GM12878 (cell line): Measurements from ENCODE around the gene ZNF507. TPM values are rescaled to one million over a fixed set of nuclear protein-coding genes. Genes with fewer than 3 reads are reported as not detected.
A peak's percentile ranks its signal among the peaks of the same experiment; 100 is the strongest.

ENCODE experiments used
- BACH1 ChIP-seq: fragments of 450-650 bp; IDR thresholded peaks from 2 replicates; pipeline ENCODE4 v1.6.1; 2017; ENCODE audit warnings: mild to moderate bottlenecking, borderline replicate concordance
- BRCA1 ChIP-seq: IDR thresholded peaks from 2 replicates; pipeline ENCODE4 v1.6.1; 2011; ENCODE audit warnings: low read depth, low read length, improper control_type of control experiment
- EZH2 ChIP-seq: IDR thresholded peaks from 2 replicates; pipeline ENCODE4 v1.6.1; 2012; ENCODE audit warnings: low read depth, mild to moderate bottlenecking, control low read depth, inconsistent platforms, low read length, borderline replicate concordance; ENCODE audit not compliant: control insufficient read depth
- GATAD2B ChIP-seq: fragments of 450-650 bp; conservative IDR thresholded peaks from 2 replicates; pipeline ENCODE4 v1.6.1; 2017; ENCODE audit warnings: low read depth, mild to moderate bottlenecking, moderate library complexity
- HDGF ChIP-seq: fragments of 450-650 bp; IDR thresholded peaks from 2 replicates; pipeline ENCODE4 v1.6.1; 2016; ENCODE audit warnings: antibody characterized with exemption
- JUNB ChIP-seq: IDR thresholded peaks from 2 replicates; pipeline ENCODE4 v1.6.1; 2016; ENCODE audit warnings: antibody characterized with exemption, mild to moderate bottlenecking
- KLF5 ChIP-seq: fragments of 450-650 bp; IDR thresholded peaks from 2 replicates; pipeline ENCODE4 v1.6.1; 2014; ENCODE audit warnings: mild to moderate bottlenecking; ENCODE audit not compliant: partially characterized antibody
- PML ChIP-seq: IDR thresholded peaks from 2 replicates; pipeline ENCODE4 v1.6.1; 2012; ENCODE audit warnings: low read length, inconsistent platforms
- RAD51 ChIP-seq: fragments of 450-650 bp; IDR thresholded peaks from 2 replicates; pipeline ENCODE4 v1.6.1; 2016; ENCODE audit warnings: moderate library complexity, mild to moderate bottlenecking, inconsistent platforms
- RBBP5 ChIP-seq: fragments of 200-600 bp; sonication (generic); conservative IDR thresholded peaks from 2 replicates; pipeline ENCODE4 v1.6.1; 2016
- SIN3A ChIP-seq: IDR thresholded peaks from 2 replicates; pipeline ENCODE4 v1.6.1; 2012; ENCODE audit warnings: low read depth, low read length, improper control_type of control experiment
- SMAD5 ChIP-seq: IDR thresholded peaks from 2 replicates; pipeline ENCODE4 v1.6.1; 2016; ENCODE audit warnings: antibody characterized with exemption, low read depth
- SP1 ChIP-seq: IDR thresholded peaks from one replicate; pipeline ENCODE4 v1.6.1; 2011; ENCODE audit warnings: low read depth, low read length
- STAT1 ChIP-seq: fragments of 450-650 bp; conservative IDR thresholded peaks from 2 replicates; pipeline ENCODE4 v1.6.1; 2014; ENCODE audit warnings: antibody characterized with exemption, mild to moderate bottlenecking
- TAF1 ChIP-seq: IDR thresholded peaks from 2 replicates; pipeline ENCODE4 v1.6.1; 2011; ENCODE audit warnings: mild to moderate bottlenecking, low read depth, low read length, borderline replicate concordance
- TCF12 ChIP-seq: IDR thresholded peaks from 2 replicates; pipeline ENCODE4 v1.6.1; 2011; ENCODE audit warnings: low read depth, mild to moderate bottlenecking, low read length
- polyA plus RNA-seq, 11 experiments: library from polyadenylated mRNA; depleted of rRNA in 4 of 11; unstranded in 6 of 11; stranded (reverse) in 5 of 11; fragments of >200 nt; fragmentation: Nextera tagmentation in 4 of 11; fragmentation: Illumina TruSeq in 1 of 11; extraction: Ambion mirVana in 4 of 11; extraction: Trizol in 1 of 11; gene quantifications; 1 replicate in 1 of 11; 2 replicates in 10 of 11; pipeline versions ENCODE4 v1.2.1 to v1.2.3, GENCODE V29; 2011 to 2016; ENCODE audit warnings: inconsistent platforms in 2 of 11, missing spikeins in 2 of 11, low read depth in 1 of 11
- total RNA-seq, 4 experiments: library from RNA; depleted of rRNA in 3 of 4; stranded (reverse); fragments of >200 nt in 3 of 4; fragmentation: Illumina TruSeq in 1 of 4; extraction: Trizol in 1 of 4; gene quantifications; 2 replicates each; pipeline versions ENCODE4 v1.2.1 to v1.2.3, GENCODE V29; 2013 to 2021
- TF ChIP-seq, protein P1 (sequence below): fragments of 450-650 bp; IDR thresholded peaks from 2 replicates; pipeline ENCODE4 v1.6.1; 2018; ENCODE audit warnings: borderline replicate concordance, mild to moderate bottlenecking; ENCODE audit not compliant: partially characterized antibody
- TF ChIP-seq, protein P2 (sequence below): fragments of 450-650 bp; IDR thresholded peaks from 2 replicates; pipeline ENCODE4 v1.6.1; 2017; ENCODE audit warnings: mild to moderate bottlenecking, moderate library complexity
- TF ChIP-seq, protein P3 (sequence below): IDR thresholded peaks from 2 replicates; pipeline ENCODE4 v1.6.1; 2011; ENCODE audit warnings: borderline replicate concordance, low read depth, mild to moderate bottlenecking, moderate library complexity, mixed read lengths, low read length; ENCODE audit not compliant: insufficient read depth; ENCODE audit errors: extremely low read length
- TF ChIP-seq, protein P4 (sequence below): fragments of 450-650 bp; formaldehyde crosslinking; IDR thresholded peaks from 2 replicates; pipeline ENCODE4 v1.4.0; 2020; ENCODE audit warnings: mild to moderate bottlenecking, moderate library complexity

The ZNF507 gene
- total and polyA plus RNA-seq, 10 of the 15 experiments (the other 5 are each of a cell fraction or from before 2014, with no cell fraction given): 2.3 to 18.4 (median 10.1) TPM

DNA sequence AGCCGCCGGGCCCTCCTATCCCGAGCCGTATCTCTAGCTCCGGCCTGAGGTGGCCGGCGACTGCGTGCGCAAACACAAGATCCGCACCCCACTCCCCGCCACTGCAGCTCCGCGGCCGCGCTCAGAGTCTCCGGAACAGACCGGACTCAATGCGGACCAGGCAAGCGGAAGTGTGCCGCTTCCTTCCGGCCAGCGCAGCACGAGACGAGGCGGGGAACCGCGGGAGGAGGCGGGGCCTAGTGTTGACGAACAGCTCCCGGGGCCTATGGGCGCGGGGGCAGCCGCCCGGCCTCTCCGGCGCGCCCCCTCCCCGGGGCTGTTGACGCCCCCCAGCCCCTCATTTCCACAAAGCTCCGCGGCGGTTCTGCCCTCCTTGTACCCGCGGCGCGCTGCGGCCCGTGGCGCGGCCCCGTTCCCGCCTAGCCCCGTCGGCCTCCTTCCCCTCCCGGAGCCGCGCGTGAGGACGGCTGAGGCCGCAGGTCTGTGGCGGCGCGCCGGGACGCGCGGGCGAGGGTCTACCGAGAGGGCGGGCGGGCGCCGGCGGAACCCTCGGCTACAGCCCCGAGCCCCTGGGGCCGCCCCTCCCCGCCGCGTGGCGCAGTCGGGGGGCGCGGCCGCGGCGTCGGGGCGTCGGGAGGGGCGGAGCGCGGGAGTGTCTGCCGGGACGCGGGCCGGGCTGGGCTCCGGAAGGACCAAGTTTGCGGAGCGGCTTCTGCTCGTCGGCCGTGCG, 60.2 kb downstream of the ZNF507 start, which contains the start of gene DPY19L3 (continued):
- TF ChIP-seq, protein P1, sequence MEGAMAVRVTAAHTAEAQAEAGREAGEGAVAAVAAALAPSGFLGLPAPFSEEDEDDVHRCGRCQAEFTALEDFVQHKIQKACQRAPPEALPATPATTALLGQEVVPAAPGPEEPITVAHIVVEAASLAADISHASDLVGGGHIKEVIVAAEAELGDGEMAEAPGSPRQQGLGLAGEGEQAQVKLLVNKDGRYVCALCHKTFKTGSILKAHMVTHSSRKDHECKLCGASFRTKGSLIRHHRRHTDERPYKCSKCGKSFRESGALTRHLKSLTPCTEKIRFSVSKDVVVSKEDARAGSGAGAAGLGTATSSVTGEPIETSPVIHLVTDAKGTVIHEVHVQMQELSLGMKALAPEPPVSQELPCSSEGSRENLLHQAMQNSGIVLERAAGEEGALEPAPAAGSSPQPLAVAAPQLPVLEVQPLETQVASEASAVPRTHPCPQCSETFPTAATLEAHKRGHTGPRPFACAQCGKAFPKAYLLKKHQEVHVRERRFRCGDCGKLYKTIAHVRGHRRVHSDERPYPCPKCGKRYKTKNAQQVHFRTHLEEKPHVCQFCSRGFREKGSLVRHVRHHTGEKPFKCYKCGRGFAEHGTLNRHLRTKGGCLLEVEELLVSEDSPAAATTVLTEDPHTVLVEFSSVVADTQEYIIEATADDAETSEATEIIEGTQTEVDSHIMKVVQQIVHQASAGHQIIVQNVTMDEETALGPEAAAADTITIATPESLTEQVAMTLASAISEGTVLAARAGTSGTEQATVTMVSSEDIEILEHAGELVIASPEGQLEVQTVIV: no peak
- TF ChIP-seq BACH1: peak; percentile 48; the same call in 1 of the 2 replicates
- TF ChIP-seq SIN3A: no peak
- peak; percentile 95 for TF ChIP-seq SMAD5
- no peak for TF ChIP-seq RAD51
- no peak for TF ChIP-seq KLF5
- no peak for TF ChIP-seq JUNB
- TF ChIP-seq, protein P2, sequence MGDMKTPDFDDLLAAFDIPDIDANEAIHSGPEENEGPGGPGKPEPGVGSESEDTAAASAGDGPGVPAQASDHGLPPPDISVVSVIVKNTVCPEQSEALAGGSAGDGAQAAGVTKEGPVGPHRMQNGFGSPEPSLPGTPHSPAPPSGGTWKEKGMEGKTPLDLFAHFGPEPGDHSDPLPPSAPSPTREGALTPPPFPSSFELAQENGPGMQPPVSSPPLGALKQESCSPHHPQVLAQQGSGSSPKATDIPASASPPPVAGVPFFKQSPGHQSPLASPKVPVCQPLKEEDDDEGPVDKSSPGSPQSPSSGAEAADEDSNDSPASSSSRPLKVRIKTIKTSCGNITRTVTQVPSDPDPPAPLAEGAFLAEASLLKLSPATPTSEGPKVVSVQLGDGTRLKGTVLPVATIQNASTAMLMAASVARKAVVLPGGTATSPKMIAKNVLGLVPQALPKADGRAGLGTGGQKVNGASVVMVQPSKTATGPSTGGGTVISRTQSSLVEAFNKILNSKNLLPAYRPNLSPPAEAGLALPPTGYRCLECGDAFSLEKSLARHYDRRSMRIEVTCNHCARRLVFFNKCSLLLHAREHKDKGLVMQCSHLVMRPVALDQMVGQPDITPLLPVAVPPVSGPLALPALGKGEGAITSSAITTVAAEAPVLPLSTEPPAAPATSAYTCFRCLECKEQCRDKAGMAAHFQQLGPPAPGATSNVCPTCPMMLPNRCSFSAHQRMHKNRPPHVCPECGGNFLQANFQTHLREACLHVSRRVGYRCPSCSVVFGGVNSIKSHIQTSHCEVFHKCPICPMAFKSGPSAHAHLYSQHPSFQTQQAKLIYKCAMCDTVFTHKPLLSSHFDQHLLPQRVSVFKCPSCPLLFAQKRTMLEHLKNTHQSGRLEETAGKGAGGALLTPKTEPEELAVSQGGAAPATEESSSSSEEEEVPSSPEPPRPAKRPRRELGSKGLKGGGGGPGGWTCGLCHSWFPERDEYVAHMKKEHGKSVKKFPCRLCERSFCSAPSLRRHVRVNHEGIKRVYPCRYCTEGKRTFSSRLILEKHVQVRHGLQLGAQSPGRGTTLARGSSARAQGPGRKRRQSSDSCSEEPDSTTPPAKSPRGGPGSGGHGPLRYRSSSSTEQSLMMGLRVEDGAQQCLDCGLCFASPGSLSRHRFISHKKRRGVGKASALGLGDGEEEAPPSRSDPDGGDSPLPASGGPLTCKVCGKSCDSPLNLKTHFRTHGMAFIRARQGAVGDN: peak; percentile 53
- TF ChIP-seq, protein P3, sequence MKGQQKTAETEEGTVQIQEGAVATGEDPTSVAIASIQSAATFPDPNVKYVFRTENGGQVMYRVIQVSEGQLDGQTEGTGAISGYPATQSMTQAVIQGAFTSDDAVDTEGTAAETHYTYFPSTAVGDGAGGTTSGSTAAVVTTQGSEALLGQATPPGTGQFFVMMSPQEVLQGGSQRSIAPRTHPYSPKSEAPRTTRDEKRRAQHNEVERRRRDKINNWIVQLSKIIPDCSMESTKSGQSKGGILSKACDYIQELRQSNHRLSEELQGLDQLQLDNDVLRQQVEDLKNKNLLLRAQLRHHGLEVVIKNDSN: no peak
- peak; percentile 95 for TF ChIP-seq TAF1
- no peak for TF ChIP-seq EZH2
- TF ChIP-seq, protein P4, sequence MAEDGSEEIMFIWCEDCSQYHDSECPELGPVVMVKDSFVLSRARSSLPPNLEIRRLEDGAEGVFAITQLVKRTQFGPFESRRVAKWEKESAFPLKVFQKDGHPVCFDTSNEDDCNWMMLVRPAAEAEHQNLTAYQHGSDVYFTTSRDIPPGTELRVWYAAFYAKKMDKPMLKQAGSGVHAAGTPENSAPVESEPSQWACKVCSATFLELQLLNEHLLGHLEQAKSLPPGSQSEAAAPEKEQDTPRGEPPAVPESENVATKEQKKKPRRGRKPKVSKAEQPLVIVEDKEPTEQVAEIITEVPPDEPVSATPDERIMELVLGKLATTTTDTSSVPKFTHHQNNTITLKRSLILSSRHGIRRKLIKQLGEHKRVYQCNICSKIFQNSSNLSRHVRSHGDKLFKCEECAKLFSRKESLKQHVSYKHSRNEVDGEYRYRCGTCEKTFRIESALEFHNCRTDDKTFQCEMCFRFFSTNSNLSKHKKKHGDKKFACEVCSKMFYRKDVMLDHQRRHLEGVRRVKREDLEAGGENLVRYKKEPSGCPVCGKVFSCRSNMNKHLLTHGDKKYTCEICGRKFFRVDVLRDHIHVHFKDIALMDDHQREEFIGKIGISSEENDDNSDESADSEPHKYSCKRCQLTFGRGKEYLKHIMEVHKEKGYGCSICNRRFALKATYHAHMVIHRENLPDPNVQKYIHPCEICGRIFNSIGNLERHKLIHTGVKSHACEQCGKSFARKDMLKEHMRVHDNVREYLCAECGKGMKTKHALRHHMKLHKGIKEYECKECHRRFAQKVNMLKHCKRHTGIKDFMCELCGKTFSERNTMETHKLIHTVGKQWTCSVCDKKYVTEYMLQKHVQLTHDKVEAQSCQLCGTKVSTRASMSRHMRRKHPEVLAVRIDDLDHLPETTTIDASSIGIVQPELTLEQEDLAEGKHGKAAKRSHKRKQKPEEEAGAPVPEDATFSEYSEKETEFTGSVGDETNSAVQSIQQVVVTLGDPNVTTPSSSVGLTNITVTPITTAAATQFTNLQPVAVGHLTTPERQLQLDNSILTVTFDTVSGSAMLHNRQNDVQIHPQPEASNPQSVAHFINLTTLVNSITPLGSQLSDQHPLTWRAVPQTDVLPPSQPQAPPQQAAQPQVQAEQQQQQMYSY (CRISPR knock-in tag): no peak
- no peak for TF ChIP-seq BRCA1
- TF ChIP-seq RBBP5: no peak
- peak; percentile 89 for TF ChIP-seq PML
- peak; percentile 89 for TF ChIP-seq SP1
- TF ChIP-seq TCF12: peak; percentile 37; the same call in 1 of the 2 replicates
- peak; percentile 95 for TF ChIP-seq GATAD2B
- 0 out of 2 replicates have a peak, but pooled peaks have one; percentile 46 for TF ChIP-seq HDGF
- no peak for TF ChIP-seq STAT1
